Smooth muscle cell (in vitro differentiated cells): ENCODE measurements around the gene ZMIZ2. TPM values are rescaled to one million over a fixed set of nuclear protein-coding genes. Genes with fewer than 3 reads are reported as not detected.
"Not testable (repeated sequence)": the region's sequence is repeated elsewhere in the genome, so short reads cannot be mapped to it uniquely, and the experiment has no call there.

Source experiments
- DNase-seq: peaks from one replicate; lab custom pipeline; 2025; ENCODE audit not compliant: unreplicated experiment; lab: John Stamatoyannopoulos, UW
- H2AFZ ChIP-seq: fragments of 200-600 bp; sonication (generic); 2 replicates; pipeline ENCODE4 v1.6.0; 2016; ENCODE audit warnings: antibody characterized with exemption, low read depth, mild to moderate bottlenecking
- H3F3A ChIP-seq: fragments of 200-600 bp; sonication (generic); 2 replicates; pipeline ENCODE4 v1.6.0; 2017; ENCODE audit warnings: antibody characterized with exemption, low read depth
- H3K27ac ChIP-seq: fragments of 200-600 bp; sonication (generic); 2 replicates; pipeline ENCODE4 v1.5.1; 2016; ENCODE audit warnings: low read depth, mild to moderate bottlenecking
- H3K27me3 ChIP-seq: fragments of 200-600 bp; sonication (generic); 2 replicates; pipeline ENCODE4 v1.6.1; 2016; ENCODE audit warnings: low read depth, mild to moderate bottlenecking
- H3K36me3 ChIP-seq: fragments of 200-600 bp; sonication (generic); 2 replicates; pipeline ENCODE4 v1.5.1; 2016; ENCODE audit warnings: low read depth
- H3K4me1 ChIP-seq: fragments of 200-600 bp; sonication (generic); 2 replicates; pipeline ENCODE4 v1.5.1; 2016; ENCODE audit warnings: low read depth
- H3K4me2 ChIP-seq: fragments of 200-600 bp; sonication (generic); 2 replicates; pipeline ENCODE4 v1.6.0; 2016; ENCODE audit warnings: mild to moderate bottlenecking
- H3K4me3 ChIP-seq: fragments of 200-600 bp; sonication (generic); 2 replicates; pipeline ENCODE4 v1.5.1; 2016; ENCODE audit warnings: mild to moderate bottlenecking
- H3K79me2 ChIP-seq: fragments of 200-600 bp; sonication (generic); 2 replicates; pipeline ENCODE4 v1.6.0; 2016; ENCODE audit warnings: low read depth, mild to moderate bottlenecking
- H3K9ac ChIP-seq: fragments of 200-600 bp; sonication (generic); 2 replicates; pipeline ENCODE4 v1.6.0; 2016; ENCODE audit warnings: low read depth
- H3K9me3 ChIP-seq: fragments of 200-600 bp; sonication (generic); replicated peaks from 2 replicates; pipeline ENCODE4 v1.5.1; 2016; ENCODE audit warnings: low read depth
- H4K20me1 ChIP-seq: fragments of 200-600 bp; sonication (generic); 2 replicates; pipeline ENCODE4 v1.6.0; 2016; ENCODE audit warnings: low read depth
- CTCF ChIP-seq: fragments of 200-600 bp; sonication (generic); IDR thresholded peaks from 2 replicates; pipeline ENCODE4 v1.5.1; 2017; ENCODE audit warnings: borderline replicate concordance, mild to moderate bottlenecking, antibody characterized with exemption; ENCODE audit not compliant: insufficient read depth, poor library complexity, severe bottlenecking
- WGBS: methylation state at CpG from one replicate; pipeline ENCODE4 v1.1.7; 2016; ENCODE audit warnings: low lambda C conversion rate; 5-methylcytosine and 5-hydroxymethylcytosine counted together
- polyA plus RNA-seq: library from polyadenylated mRNA; unstranded; fragments of >200 nt; fragmentation: Nextera tagmentation; extraction: Ambion mirVana; gene quantifications from 2 replicates; pipeline ENCODE4 v1.2.1, GENCODE V29; 2016
- total RNA-seq: library from RNA; depleted of rRNA; stranded (reverse); fragments of >200 nt; gene quantifications from 2 replicates; pipeline ENCODE4 v1.2.3, GENCODE V29; 2014

The ZMIZ2 gene
- total and polyA plus RNA-seq, 2 experiments from 2014 or later, result 8.8 to 17.2 TPM

DNA sequence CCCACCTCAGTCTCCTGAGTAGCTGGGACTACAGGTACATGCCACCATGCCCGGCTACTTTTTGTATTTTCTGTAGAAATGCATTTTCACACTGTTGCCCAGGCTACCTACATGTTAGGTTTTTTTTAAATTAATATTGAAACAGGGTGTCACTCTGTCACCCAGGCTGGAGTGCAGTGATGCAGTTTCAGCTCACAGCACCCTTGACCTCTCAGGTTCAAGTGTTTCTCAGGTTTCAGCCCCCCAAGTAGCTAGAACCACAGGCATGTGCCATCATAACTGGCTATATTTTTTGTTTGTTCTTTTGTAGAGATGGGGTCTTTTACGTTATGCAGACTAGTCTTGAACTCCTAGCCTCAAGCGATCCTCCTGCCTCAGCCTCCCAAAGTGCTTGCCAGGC is 32.4 kb upstream of the ZMIZ2 start:
- WGBS, result 96% methylated on average over 3 of the region's 3 CpGs
- no peaks in the 10 kb centered on the region for H4K20me1 ChIP-seq
- H3K9me3 ChIP-seq, result no peaks in the 10 kb centered on the region

GRCh38 chr7:44720301-44720700 is 28.3 kb upstream of the ZMIZ2 start:
- no peaks in the 10 kb centered on the region for H3K36me3 ChIP-seq
- no peak overlapping the region for H3K4me2 ChIP-seq
- no peak overlapping the region for H3K27ac ChIP-seq
- DNase-seq, result no peak
- no peaks in the 10 kb centered on the region for H3F3A ChIP-seq
- no peaks in the 10 kb centered on the region for H3K27me3 ChIP-seq
- no peaks in the 10 kb centered on the region for H4K20me1 ChIP-seq
- 93% methylated on average over 4 of the region's 4 CpGs for WGBS
- H3K79me2 ChIP-seq, result no peaks in the 10 kb centered on the region
- H3K9me3 ChIP-seq, result no peaks in the 10 kb centered on the region
- no peak for TF ChIP-seq CTCF
- H3K4me3 ChIP-seq, result no peak overlapping the region
- H3K4me1 ChIP-seq, result no peaks in the 10 kb centered on the region
- H2AFZ ChIP-seq, result no peak overlapping the region
- H3K9ac ChIP-seq, result no peak overlapping the region

More for the DNA sequence above, 32.4 kb upstream of the ZMIZ2 start:
- H3K4me2 ChIP-seq, result no peak overlapping the region
- no peaks in the 10 kb centered on the region for H3F3A ChIP-seq
- no peak overlapping the region for H3K9ac ChIP-seq
- H3K4me3 ChIP-seq, result no peak overlapping the region
- no peak for TF ChIP-seq CTCF
- no peak overlapping the region for H2AFZ ChIP-seq
- no peak overlapping the region for H3K27ac ChIP-seq
- H3K27me3 ChIP-seq, result no peaks in the 10 kb centered on the region
- no peaks in the 10 kb centered on the region for H3K4me1 ChIP-seq
- no peaks in the 10 kb centered on the region for H3K79me2 ChIP-seq
- no peaks in the 10 kb centered on the region for H3K36me3 ChIP-seq
- DNase-seq, result no peak

GRCh38 chr7:44724276-44724675 is 24.4 kb upstream of the ZMIZ2 start:
- no peak for TF ChIP-seq CTCF
- no peaks in the 10 kb centered on the region for H3K9me3 ChIP-seq
- no peak for DNase-seq
- no peak overlapping the region for H3K9ac ChIP-seq
- no peaks in the 10 kb centered on the region for H3K27me3 ChIP-seq
- no peaks in the 10 kb centered on the region for H3K4me1 ChIP-seq
- H3K4me3 ChIP-seq, result no peak overlapping the region
- H3F3A ChIP-seq, result no peaks in the 10 kb centered on the region
- H3K36me3 ChIP-seq, result no peaks in the 10 kb centered on the region
- 89% methylated on average over 4 of the region's 4 CpGs for WGBS
- H2AFZ ChIP-seq, result no peak overlapping the region
- H3K79me2 ChIP-seq, result no peaks in the 10 kb centered on the region
- H3K27ac ChIP-seq, result no peak overlapping the region
- H4K20me1 ChIP-seq, result no peaks in the 10 kb centered on the region
- H3K4me2 ChIP-seq, result no peak overlapping the region

DNA sequence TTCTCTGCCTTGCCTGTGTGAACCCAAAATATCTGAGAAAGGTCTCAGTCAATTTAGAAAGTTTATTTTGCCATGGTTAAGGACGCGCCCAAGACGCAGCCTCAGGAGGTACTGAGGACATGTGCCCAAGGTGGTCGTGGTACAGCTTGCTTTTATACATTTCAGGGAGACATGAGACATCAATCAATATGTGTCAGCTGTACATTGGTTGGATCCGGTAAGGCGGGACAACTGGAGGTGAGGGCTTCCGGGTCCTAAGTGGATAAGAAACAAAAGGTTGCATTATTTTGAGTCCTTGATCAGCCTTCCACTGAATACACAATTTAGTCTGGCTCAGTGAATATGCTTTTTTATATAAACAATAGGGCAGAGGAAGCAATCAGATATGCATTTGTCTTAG is 22.4 kb upstream of the ZMIZ2 start:
- not testable (repeated sequence) for H3K9me3 ChIP-seq, H4K20me1 ChIP-seq, H3K9ac ChIP-seq, H3K4me1 ChIP-seq, H3K79me2 ChIP-seq, H2AFZ ChIP-seq, H3K4me3 ChIP-seq, H3F3A ChIP-seq, DNase-seq, H3K27me3 ChIP-seq, H3K36me3 ChIP-seq, H3K4me2 ChIP-seq
- peak overlapping the region; percentile 82 for H3K27ac ChIP-seq
- WGBS, result 77% methylated on average over 7 of the region's 7 CpGs
